Ishikawa (cell line): ENCODE results near the gene KEAP1.

ENCODE experiments used
- MAX ChIP-seq: IDR thresholded peaks from 2 replicates; pipeline ENCODE4 v1.6.1; 2012
- RAD21 ChIP-seq: IDR thresholded peaks from 2 replicates; pipeline ENCODE4 v1.6.1; 2012; ENCODE audit warnings: low read depth
- TAF1 ChIP-seq: IDR thresholded peaks from 2 replicates; pipeline ENCODE4 v1.6.1; 2012; ENCODE audit warnings: low read depth, mild to moderate bottlenecking
- USF1 ChIP-seq: IDR thresholded peaks from 2 replicates; pipeline ENCODE4 v1.6.1; 2012

GRCh38 chr19:10525636-10526035, 22.5 kb upstream of the KEAP1 start:
- TF ChIP-seq RAD21 (no peak), TAF1 (no peak), MAX (no peak), USF1 (no peak)
